ENCODE data around the gene ALK. TPM values are rescaled to one million over a fixed set of nuclear protein-coding genes. Genes with fewer than 3 reads are reported as not detected.
A peak's percentile ranks its signal among the peaks of the same experiment; 100 is the strongest.

Gene ALK
- total RNA-seq, 1 experiment from 2014 or later, result 0.06 TPM

DNA sequence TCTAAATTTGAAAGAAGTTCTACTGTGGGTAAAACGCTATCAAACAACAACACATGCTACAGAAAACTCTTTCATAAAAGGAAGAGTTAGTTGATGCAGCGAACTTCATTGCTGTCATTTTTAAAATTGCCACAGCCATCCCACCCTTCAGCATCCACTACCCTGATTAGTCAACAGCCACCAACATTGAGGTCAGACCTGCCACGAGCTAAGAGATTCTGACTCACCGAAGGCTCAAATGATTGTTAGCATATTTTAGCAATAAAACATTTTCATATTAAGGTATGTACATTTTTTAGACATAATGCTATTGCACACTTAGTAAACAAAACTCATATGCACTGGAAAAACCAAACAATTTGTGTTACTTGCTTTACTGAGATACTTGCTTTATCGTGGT lies 459.1 kb downstream of the ALK start:
- DNase-seq (ENCODE audit: low read depth), result peak; percentile 44

DNA sequence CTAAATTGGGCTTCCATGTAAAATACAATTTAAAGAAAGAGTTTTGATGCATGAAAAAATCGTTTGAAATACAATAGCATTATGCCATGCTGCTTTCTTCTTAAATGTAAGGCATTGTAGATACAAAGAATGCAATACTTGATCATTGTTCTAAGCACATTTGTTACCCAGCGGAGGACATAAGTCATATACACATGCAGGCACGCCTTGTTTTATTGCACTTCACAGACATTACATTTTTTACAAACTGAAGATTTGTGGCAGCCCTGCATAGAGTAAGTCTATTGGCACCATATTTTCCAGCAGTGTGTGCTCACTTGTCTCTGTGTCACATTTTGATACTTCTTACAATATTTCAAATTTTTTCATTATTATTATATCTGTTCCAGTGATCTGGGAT lies 461.2 kb downstream of the ALK start:
- no peak for DNase-seq (ENCODE audit: low read depth)

DNA sequence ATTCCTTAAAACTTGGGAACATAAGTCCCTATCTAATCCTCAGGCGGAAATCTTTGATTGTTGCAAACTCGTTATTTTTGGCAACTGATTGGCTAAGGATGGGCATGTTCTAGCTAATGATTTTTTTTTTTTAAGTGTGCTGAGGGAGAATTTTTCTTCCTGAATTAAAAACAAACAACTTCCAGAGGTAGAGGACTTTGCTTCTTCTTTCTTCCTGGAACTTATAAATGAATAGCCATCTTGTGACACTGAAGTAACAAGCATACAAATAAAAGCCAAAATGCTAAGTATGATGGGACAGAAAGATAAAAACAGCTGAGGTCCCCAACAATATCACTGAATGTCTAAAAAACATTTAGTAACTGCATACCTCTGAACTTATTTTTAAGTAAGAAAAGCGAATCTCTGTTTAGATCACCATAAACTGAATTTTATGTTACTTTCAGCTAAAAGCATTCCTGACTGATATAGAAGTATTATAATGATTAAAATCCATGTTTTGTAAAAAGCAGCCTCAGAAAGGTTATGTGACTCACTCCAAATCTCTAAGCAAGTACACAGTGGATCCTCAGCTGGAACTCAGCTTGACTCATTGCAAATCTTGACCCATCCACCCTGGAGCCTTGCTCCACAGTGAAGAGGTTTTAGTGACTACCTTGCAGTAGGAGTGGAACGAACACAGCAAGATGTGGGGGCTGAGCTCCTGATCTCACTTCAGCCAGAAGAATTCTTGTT lies 461.8 kb downstream of the ALK start:
- DNase-seq (ENCODE audit: low read depth), result peak; percentile 62

DNA sequence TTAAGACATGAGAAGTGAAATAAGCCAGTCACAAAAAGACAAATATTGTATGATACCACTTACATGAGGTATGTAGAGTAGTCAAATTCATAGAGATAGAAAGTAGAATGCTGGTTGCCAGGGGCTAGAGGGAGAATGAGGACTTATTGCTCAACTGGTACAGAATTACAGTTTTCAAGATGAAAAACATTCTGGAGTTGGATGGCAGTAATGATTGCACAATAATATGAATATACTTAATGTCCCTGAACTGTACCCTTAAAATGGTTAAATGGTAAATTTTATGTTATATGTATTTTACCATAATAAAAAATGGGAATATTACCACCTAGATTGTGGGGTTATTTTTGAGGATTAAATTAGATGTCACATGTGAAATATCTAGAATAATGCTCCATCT lies 465.0 kb downstream of the ALK start:
- DNase-seq (ENCODE audit: low read depth), result no peak

DNA sequence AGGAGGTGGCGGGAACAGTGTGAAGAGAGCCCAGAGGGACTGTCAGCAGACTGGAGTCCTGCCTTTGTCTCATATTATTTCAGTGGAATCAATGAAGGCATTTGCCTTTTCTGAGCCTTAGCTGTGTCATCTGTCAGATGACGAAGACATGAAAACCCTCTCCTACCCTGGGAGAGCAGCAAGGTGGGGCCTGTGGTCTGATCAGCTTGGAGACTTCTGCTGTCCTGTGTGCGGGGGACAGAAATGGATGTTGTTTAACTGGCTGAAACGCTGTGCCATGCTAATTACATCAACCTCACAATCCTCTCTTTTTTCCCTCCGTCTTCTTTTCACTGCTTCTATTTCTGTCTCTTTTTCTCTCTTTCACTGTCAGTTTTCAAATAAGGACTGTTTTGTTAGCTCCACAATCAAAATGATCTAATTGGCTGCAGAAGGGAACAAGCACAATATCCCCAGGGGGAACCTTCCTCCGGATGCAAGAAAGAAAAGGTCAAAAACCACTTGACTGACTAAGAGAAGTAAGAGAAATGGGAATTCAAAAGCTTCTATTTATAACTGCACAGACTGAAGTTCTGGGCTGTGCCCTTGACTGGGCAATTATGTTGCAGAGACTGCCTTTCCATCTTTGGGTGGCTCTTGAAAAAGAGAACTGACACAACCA lies 466.1 kb downstream of the ALK start:
- peak; percentile 35 for DNase-seq (ENCODE audit: low read depth)

DNA sequence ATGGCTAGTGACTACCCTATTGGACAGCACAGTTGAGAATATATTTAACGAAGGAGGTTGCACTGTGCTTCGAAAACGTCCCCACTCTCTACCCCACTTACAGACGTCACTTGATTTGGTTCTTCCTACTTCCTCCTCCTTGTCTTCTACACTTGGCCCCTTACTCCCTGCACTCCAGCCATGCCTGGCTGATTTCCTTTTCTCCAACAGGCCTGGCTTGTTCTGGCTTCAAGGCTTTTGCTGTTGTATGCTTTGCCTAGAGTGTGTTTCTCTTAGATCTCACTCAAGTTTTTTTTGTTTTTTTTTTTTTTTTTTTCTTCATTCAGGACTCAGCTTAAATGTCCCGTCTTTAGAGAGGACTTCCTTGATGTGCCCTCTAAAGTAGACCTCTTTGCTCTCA lies 469.4 kb downstream of the ALK start:
- no peak for DNase-seq (ENCODE audit: low read depth)

DNA sequence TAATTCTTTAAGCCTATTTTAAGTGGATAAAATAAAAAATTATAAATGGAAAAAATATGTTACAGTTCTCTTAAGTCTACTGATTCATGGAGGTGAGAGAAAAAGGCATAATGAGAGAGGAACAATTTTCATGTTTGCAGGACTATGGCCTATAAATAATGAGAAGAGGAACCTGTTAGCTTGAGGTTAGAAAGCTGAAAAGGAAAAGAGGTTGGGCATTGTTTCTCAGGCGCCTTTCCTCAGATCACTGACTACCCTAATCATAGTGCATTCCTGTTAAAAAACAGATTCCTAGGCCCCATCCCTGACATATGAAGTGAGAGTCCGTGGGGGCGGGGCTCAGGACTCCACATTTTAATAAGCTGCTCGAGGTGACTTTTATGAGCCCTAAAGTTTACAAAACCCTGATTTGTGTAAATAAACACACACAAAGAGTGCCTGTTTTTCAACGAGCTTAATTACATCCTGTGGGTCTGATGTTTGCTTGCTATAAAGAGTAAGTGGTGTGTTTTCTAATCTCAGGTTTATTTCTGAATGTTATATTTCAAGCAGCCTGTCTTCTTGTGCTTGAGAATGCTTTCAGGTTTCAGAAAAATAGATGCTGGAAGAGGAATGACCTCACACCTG lies 470.7 kb downstream of the ALK start:
- no peak for DNase-seq (ENCODE audit: low read depth)

DNA sequence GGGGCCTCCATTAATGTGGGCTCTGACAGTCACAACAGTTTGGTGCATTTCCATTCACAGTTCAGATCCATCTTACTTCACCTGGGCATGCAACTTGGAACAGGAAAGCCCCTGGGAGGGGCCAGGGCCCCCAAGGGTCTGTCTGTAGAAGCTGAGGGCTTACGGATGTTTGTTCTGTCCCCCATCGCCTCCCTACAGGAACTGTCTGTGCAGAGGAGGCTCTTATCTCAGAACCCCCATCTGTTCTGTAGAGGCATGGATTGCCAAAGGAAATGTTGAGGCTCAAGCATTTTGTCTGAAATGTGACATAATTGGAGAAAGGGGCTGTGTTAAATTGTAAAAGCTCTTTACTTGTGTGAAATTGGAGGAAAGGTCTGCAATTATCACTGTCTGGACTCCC lies 471.9 kb downstream of the ALK start:
- DNase-seq (ENCODE audit: low read depth), result no peak

DNA sequence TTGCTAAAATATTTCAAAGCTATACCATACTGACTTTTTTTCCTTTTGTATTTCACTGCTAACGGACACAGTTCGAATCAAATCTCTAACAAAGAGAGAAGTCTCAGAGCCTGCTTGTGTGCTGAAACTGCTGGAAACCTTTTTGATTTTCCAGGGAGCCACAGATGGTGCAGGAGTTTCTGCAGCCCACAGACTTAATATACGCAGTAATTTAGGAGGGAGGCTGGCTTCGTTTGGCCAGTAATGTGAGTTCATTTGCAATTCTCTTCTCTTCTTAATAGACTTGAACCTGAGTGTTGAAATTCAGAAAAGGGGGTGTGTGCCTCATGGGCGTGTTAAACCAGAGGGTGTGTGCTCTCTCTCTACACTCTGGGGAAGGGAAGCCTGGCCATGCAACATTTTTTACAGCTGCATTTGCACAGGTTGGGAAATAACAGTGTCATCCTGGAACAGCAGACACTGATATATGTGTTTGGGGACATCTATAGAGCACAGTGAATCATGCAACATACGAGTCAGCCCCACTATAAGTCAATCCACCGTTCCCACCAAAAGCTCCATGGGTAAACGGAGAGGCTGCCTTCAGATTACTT lies 473.2 kb downstream of the ALK start:
- no peak for DNase-seq (ENCODE audit: low read depth)

DNA sequence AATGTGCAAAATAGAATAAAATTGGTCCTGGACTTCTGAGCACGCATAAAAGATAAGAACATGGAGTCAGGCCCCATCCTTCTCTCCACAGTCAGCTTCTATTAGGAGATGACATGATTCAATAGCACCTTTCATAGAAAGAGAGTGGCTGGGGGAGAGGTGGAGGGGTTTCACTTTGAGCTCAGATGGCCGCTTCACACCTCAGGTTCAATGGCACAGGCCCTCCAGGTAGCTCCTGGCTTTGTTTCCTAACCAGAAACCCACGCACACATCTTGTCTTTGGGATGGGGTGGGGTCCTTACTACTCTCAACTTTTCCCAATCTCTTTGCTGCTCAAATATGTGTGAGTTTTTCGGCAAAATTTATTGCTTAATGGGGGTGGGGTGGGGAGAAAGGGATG lies 473.9 kb downstream of the ALK start:
- no peak for DNase-seq (ENCODE audit: low read depth)

DNA sequence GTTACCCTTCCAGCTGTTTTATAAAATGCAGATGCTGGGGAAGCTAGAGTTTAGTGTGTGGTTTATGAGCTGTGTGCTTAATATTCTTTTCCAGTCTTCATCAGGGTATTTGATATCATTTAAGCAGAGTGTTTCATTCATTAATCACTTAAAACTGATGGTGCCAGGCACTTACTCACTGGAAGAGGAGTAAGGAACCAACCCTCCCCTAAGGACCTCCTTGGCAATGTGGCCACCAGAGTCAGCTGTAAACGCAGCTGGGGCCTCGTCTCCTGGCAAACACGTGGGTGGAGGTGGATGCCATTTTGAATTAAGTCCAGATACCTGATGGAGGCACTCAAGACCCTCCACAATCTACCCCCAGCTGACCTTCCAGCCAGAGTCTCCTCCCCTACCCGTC lies 474.5 kb downstream of the ALK start:
- no peak for DNase-seq (ENCODE audit: low read depth)

DNA sequence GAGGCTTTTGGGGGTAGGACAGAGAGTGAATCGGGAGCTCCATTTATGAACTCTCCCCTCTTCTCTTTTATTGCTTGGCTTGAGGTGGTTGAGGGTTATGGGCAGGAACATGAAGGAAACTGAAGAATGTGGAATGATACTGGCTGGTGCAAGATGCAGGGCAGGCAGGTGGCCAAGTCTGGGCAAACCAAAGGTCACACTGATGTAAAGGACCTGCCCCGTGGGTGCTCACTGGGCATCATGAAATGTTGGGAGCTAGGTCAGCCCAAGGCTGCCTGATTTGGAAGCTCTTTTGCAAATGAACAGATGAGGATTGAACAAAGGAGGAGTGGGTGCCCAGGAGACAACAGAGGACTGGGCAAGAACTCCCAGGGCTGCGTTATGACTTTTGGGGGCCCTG lies 477.2 kb downstream of the ALK start:
- no peak for DNase-seq (ENCODE audit: low read depth)

DNA sequence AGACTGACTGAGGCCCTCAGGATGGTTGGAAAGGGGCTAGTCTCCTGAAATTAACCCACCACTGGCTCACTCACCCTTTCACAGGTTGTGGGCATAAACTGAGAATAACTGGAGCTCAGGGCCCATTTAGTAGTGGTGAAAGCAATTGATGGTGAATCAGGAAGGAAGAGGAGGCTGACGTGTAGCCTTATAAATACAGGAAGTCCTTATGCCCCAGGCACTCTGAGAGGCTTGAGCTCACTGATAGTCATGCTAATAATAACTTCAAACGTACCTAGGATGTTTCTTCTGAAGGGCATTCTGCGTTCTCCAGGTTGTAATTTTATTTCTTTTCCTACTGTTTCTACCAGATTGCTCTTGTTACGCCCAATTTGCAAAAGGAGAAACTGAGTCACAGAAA lies 477.8 kb downstream of the ALK start:
- DNase-seq (ENCODE audit: low read depth), result peak; percentile 63

DNA sequence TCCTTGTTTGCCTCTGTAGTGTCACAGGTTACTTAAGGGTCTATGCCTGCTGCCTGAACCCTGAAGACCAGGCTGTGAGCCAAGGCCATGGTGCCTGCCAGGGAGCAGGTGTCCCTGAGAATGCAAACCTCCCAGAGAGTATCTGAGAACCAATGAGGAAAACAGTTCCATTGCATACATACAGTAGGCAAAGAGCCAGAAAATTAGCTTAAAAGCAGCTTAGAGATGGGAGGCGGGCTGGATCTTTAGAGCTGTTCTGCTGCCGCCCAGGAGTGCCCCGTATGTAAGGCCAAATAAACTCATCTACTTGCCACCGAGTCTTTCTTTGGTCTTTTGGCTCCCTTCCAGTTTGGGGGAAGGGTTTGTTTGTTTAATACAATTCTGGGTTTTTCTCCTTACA lies 478.2 kb downstream of the ALK start:
- DNase-seq (ENCODE audit: low read depth), result no peak

DNA sequence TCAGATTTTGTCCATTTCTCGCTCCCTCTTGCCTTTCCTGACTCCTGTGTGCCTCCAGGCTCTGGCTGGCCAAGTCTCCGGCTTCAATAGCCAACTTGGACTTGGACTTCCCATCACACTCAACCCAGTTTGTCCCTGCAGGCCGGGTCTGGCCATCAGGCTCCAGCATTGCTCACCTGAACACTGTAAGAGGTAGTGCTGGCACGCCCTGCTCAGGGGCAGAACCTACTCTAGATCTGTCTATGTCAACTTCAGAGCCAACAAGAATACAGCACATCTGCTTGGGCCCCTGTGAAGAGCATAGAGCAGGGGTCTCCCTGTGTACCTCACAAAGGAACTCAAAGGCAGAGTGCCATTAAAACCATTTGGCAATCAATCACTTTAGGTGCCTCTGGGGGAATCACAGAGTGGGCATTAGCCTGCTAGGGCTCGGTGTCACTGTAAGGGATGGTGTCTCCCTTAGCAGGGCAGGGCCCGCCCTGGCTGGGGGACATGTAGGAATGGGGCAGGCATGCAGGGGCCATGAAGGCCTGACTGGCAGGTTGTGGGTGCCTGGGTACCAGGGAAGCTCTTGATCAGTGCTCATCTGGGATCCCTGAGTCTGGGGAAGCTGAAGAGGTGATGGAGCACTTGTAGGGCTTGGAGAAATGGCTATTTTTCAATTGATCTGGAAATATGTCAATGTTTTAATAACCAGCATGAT lies 480.3 kb downstream of the ALK start:
- no peak for DNase-seq (ENCODE audit: low read depth)

DNA sequence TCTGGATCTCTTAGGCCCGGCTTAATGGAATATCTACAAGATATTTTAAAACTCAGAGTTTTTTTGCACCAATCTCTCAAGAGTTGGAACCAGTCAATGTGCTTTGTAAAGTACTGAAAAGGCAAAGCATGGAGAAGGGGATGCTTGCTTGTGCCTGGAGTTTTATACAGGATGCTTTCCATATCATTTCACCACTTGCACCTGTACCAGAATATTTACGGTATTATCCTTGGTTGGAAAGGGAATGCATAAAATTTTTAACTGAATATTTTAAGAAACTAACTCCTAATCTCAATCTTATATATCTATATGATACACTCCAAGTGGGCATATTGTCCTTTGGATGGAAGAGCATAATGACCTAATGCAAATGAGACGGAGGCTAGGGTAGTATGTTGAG lies 487.5 kb downstream of the ALK start:
- DNase-seq (ENCODE audit: low read depth), result no peak

DNA sequence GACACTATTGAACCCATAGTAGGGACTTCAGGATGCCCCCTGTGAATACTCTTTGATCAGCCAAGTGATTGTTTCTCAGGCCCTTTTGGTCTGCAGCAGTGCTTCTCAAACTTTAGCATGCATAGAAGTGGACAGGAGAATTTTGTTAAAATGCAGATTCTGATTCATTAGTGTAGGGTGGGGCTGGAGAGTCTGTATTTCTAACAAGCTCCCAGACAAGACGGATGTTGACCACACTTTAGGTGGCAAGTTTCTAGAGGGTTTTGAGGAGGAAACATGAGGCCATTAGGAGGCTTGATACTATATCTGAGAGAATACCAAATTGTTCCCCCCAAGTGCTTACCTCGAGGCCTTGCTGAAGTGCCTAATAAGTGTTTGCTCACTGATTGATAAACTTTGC lies 488.3 kb downstream of the ALK start:
- no peak for DNase-seq (ENCODE audit: low read depth)

DNA sequence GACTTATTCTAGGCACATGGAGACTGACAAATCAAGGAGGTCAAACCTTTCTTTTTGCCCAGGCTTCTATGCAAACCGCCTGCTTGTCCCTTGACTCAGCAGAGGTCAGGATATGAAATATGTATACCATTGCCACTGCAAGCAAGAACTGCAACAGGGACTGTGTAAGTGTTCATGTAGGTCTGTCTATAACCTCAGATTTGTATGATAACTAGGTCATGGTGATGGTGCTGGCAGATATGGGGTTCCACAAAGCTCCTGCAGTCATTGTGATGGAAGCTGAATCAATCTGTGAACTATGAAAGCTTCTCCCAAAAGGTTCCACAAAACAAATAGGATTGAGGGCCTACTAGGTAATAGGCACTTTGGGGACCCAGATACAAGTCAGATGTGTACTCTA lies 489.9 kb downstream of the ALK start:
- DNase-seq (ENCODE audit: low read depth), result no peak

DNA sequence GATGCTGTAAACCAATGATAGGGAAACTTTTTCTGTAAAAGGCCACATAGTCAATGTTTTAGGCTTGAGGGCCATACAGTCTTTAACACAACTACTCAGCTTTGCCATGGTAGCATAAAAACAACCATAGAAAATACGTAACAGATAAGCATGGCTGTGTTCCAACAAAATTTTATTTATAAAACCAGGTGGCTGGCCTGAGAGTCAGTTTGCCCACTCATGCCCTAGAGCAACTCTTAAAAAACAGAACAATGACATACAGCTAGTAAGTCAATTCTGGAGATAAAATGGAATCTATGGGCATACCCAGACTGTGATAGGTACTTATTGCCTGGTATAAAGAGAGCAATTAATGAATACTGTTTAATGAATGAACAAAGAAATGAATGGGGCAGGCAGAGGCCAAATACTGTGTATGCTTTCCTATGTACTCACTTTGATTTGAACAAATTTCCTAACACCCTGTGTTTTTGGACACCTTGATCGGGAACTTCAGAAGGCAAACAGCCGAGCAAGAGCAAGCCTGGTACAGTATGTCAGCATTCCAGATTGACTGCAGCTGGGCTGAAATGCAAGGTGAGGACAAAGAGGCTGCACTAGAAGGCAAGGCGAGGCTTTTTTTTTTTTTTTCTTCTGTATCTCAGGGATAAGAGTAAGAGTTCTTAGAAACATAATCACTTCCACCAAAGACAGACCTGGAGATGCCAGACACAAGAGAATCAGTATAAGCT lies 490.8 kb downstream of the ALK start:
- no peak for DNase-seq (ENCODE audit: low read depth)

DNA sequence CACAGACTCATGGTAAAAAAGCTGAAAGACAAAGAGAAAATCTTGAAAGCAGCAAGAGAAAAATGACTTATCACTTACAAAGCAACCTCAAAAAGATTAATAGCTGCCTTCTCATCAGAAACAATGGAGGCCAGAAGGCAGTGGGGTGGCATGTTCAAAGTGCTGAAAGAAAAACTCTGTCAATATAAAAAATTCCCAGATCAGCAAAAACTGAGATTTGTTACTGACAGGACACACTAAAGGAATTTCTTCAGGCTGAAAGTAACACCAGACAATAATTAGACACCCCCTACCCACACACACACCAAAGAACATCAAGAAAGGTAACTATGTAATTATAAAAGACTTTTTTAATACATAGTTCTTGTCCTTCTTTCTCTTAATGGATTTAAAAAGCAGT lies 495.0 kb downstream of the ALK start:
- DNase-seq (ENCODE audit: low read depth), result no peak

DNA sequence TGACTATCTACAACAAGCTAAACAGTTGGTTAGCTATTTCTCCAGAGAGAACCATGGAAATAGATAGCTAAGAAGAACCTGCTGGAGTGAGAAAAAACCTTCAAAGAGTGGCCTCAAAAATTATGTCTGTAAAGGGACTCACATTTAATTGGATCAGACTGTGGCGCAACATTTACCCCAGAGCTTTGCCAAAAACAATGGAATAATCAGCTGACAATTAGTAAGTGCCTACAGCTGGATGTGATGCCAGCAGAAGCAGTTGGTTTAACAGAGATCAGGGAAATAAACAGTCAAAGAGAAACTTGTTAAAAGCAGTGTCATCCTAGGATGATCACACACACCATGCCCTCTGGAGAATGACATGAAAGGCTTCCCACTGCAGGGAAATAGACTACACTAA lies 495.5 kb downstream of the ALK start:
- no peak for DNase-seq (ENCODE audit: low read depth)

All from HT1080 (cell line).